Astrocyte (in vitro differentiated cells and primary cell): Measurements from ENCODE around the gene LSM14A.

Experiments used
- EZH2 ChIP-seq: IDR thresholded peaks from 2 replicates; pipeline ENCODE4 v1.6.1; 2012; ENCODE audit warnings: mild to moderate bottlenecking, low read length, inconsistent platforms; ENCODE audit not compliant: insufficient read depth
- TF ChIP-seq, protein P1 (sequence below): IDR thresholded peaks from 2 replicates; pipeline ENCODE4 v1.5.1; 2011; ENCODE audit warnings: low read depth, mild to moderate bottlenecking, inconsistent platforms, low read length, moderate library complexity; ENCODE audit not compliant: insufficient read depth

DNA sequence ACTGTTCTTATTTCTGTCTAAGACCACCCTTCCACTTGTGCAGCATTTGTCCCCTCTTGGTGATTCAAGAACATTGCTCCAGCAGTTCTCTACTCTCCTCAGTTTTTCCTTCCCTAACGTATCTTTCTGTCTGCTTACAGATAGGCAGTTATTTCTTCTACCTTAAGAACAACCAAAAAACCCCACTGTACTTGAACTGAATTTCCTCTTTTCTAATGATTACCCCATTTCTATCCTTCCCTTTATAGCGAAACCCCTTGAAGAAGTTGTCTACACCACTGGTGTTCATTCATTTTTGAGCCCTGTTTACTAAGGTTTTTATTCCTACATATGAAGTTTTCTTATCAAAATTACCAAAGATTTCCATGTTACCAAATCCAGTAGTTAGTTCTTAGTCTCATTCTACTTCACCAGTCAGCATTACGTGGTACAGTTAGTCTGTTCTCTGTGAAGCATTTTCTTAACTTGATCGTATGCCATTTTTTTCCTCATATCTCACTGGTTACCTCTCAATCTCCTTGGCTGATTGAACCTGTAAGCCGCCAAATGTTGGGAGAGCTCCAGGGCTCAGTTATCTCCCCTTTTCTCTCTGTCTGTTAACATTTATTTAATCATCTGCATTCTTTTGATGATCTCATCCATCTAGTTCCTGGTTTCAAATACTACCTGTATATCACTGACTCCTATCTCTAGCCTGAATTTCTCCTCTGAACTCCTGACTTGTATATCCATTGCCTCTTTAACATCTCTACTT is 9.0 kb downstream of the LSM14A start:
- TF ChIP-seq, protein P1, sequence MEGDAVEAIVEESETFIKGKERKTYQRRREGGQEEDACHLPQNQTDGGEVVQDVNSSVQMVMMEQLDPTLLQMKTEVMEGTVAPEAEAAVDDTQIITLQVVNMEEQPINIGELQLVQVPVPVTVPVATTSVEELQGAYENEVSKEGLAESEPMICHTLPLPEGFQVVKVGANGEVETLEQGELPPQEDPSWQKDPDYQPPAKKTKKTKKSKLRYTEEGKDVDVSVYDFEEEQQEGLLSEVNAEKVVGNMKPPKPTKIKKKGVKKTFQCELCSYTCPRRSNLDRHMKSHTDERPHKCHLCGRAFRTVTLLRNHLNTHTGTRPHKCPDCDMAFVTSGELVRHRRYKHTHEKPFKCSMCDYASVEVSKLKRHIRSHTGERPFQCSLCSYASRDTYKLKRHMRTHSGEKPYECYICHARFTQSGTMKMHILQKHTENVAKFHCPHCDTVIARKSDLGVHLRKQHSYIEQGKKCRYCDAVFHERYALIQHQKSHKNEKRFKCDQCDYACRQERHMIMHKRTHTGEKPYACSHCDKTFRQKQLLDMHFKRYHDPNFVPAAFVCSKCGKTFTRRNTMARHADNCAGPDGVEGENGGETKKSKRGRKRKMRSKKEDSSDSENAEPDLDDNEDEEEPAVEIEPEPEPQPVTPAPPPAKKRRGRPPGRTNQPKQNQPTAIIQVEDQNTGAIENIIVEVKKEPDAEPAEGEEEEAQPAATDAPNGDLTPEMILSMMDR: no peak
- TF ChIP-seq EZH2: no peak
